Testis (tissue), 2 donors: ENCODE data around the gene MRGPRE.

Source experiments
- POLR2A ChIP-seq: fragments of 450-650 bp; IDR thresholded peaks from one replicate; pipeline ENCODE4 v1.6.1; 2017; ENCODE audit warnings: antibody characterized with exemption, mild to moderate bottlenecking, moderate library complexity
- TF ChIP-seq, protein P1 (sequence below), 3 experiments: fragments of 450-650 bp in 2 of 3; fragments of 200-600 bp in 1 of 3; sonication (generic) in 1 of 3; IDR thresholded peaks; one replicate each; pipeline ENCODE4 v1.5.1; 2016 to 2019; ENCODE audit warnings: antibody characterized with exemption in 3 of 3, mild to moderate bottlenecking in 2 of 3, moderate library complexity in 1 of 3

DNA sequence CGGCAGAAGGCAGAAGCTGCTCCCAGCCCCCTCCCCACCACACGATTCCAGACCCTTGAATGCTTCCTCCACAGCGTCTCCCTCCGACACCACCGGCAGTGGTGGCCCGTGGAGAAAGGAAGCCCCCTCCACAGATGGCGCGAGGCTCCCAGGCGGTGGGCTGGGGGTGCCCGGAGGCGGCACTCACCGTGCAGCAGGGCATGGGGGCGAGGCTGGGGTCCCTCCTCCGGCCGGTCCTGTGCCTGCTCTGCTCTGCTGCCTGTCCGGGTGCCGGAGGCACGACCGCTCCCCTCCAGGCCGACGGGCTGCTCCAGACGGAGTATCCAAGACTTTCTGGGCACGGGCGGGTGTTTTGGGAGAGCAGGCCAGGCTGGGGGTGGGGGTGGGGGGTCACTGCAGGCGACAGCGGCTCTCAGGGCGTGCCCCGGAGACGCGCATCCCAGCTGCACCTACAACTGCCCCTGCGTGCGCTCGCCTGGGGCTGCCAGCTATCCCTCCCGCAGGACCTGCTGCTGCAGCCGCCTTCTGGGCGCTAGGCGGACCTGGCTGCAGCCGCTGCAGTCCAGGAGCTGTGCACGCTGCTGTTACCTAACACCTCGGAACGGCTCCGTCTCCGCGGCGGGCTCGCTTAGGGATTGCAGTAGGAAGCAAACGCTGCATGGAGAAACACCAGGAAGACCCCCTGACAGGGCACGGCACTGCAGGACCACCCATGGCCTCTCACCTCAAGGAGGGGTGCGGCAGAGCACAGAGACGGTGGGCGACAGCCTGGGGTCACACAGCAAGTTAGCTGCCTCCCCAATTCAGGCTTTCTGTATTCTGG is 28.8 kb downstream of the MRGPRE start:
- TF ChIP-seq, protein P1, sequence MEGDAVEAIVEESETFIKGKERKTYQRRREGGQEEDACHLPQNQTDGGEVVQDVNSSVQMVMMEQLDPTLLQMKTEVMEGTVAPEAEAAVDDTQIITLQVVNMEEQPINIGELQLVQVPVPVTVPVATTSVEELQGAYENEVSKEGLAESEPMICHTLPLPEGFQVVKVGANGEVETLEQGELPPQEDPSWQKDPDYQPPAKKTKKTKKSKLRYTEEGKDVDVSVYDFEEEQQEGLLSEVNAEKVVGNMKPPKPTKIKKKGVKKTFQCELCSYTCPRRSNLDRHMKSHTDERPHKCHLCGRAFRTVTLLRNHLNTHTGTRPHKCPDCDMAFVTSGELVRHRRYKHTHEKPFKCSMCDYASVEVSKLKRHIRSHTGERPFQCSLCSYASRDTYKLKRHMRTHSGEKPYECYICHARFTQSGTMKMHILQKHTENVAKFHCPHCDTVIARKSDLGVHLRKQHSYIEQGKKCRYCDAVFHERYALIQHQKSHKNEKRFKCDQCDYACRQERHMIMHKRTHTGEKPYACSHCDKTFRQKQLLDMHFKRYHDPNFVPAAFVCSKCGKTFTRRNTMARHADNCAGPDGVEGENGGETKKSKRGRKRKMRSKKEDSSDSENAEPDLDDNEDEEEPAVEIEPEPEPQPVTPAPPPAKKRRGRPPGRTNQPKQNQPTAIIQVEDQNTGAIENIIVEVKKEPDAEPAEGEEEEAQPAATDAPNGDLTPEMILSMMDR (IDR thresholded peaks at IDR 0.05): peak in 1 of 3 experiments; percentile 6
- TF ChIP-seq POLR2A: no peak
